Panc1 (cell line): ENCODE measurements around the gene TBX21.

Source experiments
- POLR2AphosphoS5 ChIP-seq: IDR thresholded peaks from 2 replicates; pipeline ENCODE4 v1.6.1; 2012; ENCODE audit warnings: mild to moderate bottlenecking, low read depth, low read length, moderate library complexity
- TCF7L2 ChIP-seq: IDR thresholded peaks from 2 replicates; pipeline ENCODE4 v1.6.1; 2011; ENCODE audit warnings: mild to moderate bottlenecking, low read depth, low read length, inconsistent platforms
- TF ChIP-seq, protein P1 (sequence below): fragments of 450-650 bp; IDR thresholded peaks from 2 replicates; pipeline ENCODE4 v1.5.1; 2017; ENCODE audit warnings: mild to moderate bottlenecking
- TF ChIP-seq, protein P2 (sequence below), 2 experiments: IDR thresholded peaks; 2 replicates each; pipeline ENCODE4 v1.6.1; 2011 to 2012; ENCODE audit warnings: low read depth in 2 of 2, control low read depth in 1 of 2, low read length in 1 of 2, mild to moderate bottlenecking in 1 of 2, moderate library complexity in 1 of 2; ENCODE audit not compliant: insufficient read depth in 1 of 2

DNA sequence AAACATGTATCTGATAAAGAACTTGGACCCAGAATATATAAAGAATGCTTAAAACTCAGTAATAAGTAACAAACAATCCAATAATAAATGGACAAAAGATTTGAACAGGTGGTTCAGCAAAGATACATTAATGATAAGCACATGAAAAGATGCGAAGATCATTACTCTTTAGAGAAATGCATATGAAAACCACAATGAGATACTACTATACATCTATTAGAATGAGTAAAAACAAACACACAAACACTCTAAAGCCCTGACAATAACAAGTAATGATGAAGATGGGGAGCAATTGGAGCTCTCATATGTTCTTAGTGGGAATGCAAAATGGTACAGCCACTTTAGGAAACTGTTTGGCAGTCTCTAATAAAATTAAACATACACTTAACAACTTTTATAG, 59.4 kb downstream of the TBX21 start:
- TF ChIP-seq POLR2AphosphoS5, result no peak
- TF ChIP-seq, protein P1, sequence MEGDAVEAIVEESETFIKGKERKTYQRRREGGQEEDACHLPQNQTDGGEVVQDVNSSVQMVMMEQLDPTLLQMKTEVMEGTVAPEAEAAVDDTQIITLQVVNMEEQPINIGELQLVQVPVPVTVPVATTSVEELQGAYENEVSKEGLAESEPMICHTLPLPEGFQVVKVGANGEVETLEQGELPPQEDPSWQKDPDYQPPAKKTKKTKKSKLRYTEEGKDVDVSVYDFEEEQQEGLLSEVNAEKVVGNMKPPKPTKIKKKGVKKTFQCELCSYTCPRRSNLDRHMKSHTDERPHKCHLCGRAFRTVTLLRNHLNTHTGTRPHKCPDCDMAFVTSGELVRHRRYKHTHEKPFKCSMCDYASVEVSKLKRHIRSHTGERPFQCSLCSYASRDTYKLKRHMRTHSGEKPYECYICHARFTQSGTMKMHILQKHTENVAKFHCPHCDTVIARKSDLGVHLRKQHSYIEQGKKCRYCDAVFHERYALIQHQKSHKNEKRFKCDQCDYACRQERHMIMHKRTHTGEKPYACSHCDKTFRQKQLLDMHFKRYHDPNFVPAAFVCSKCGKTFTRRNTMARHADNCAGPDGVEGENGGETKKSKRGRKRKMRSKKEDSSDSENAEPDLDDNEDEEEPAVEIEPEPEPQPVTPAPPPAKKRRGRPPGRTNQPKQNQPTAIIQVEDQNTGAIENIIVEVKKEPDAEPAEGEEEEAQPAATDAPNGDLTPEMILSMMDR, result no peak
- TF ChIP-seq, protein P2, sequence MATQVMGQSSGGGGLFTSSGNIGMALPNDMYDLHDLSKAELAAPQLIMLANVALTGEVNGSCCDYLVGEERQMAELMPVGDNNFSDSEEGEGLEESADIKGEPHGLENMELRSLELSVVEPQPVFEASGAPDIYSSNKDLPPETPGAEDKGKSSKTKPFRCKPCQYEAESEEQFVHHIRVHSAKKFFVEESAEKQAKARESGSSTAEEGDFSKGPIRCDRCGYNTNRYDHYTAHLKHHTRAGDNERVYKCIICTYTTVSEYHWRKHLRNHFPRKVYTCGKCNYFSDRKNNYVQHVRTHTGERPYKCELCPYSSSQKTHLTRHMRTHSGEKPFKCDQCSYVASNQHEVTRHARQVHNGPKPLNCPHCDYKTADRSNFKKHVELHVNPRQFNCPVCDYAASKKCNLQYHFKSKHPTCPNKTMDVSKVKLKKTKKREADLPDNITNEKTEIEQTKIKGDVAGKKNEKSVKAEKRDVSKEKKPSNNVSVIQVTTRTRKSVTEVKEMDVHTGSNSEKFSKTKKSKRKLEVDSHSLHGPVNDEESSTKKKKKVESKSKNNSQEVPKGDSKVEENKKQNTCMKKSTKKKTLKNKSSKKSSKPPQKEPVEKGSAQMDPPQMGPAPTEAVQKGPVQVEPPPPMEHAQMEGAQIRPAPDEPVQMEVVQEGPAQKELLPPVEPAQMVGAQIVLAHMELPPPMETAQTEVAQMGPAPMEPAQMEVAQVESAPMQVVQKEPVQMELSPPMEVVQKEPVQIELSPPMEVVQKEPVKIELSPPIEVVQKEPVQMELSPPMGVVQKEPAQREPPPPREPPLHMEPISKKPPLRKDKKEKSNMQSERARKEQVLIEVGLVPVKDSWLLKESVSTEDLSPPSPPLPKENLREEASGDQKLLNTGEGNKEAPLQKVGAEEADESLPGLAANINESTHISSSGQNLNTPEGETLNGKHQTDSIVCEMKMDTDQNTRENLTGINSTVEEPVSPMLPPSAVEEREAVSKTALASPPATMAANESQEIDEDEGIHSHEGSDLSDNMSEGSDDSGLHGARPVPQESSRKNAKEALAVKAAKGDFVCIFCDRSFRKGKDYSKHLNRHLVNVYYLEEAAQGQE (IDR thresholded peaks at IDR 0.05; ENCODE audit: insufficient read depth in 1 of 2, low read depth in 2 of 2, low read length in 1 of 2), result no peak
- TF ChIP-seq TCF7L2, result no peak
